IPS DF 6.9 (cell line): ENCODE measurements around the gene MKI67.

Source experiments
- DNase-seq: peaks from one replicate; pipeline ENCODE4 v3.0.0-alpha.2; 2013; ENCODE audit warnings: low read depth, low spot score
- H3K27ac ChIP-seq: one replicate; pipeline ENCODE4 v1.5.1; 2013; ENCODE audit warnings: low read length, control low read depth
- H3K27me3 ChIP-seq: 2 replicates; pipeline ENCODE4 v1.6.1; 2013; ENCODE audit warnings: mild to moderate bottlenecking, low read length; ENCODE audit not compliant: control insufficient read depth, insufficient read depth
- H3K36me3 ChIP-seq: 2 replicates; pipeline ENCODE4 v1.6.1; 2013; ENCODE audit warnings: low read length; ENCODE audit not compliant: control insufficient read depth, insufficient read depth
- H3K4me1 ChIP-seq: 2 replicates; pipeline ENCODE4 v1.6.1; 2013; ENCODE audit warnings: low read length; ENCODE audit not compliant: control insufficient read depth, insufficient read depth
- H3K4me3 ChIP-seq: 2 replicates; pipeline ENCODE4 v1.5.1; 2013; ENCODE audit warnings: mild to moderate bottlenecking, low read length
- H3K9me3 ChIP-seq: 2 replicates; pipeline ENCODE4 v1.6.1; 2013; ENCODE audit warnings: low read length, inconsistent platforms; ENCODE audit not compliant: control insufficient read depth, insufficient read depth
- WGBS: extraction: QIAGEN DNeasy Blood & Tissue Kit; methylation state at CpG from one replicate; pipeline ENCODE4 v1.1.7; 2013; ENCODE audit warnings: mixed read lengths, missing lambda C conversion rate; ENCODE audit not compliant: insufficient read length, insufficient coverage; 5-methylcytosine and 5-hydroxymethylcytosine counted together

Gene MKI67

DNA sequence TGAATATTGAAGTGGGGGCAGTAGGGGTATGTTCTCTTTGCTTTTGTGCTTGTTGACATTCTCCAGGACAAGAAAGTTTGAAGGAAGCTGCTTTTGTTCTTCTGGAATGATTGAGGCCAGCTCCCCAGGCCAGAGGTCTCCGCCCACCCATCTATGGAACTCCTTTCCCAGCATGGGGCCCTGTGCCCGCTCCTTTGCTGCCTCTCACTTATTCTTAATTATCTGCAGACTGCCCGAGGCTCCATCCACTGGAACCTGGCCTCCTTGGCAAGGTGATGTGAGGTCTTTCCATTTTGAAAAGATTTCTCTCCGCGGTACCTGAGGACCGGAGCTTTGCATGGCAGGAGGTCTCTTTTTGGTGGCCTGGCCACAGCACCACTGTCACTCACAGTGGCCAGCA, 39.3 kb upstream of the MKI67 start:
- H3K4me1 ChIP-seq: peaks cover 3% of the 10 kb centered on the region; the same call in 1 of the 2 replicates
- no peaks in the 10 kb centered on the region for H3K36me3 ChIP-seq
- no peak overlapping the region for H3K4me3 ChIP-seq
- no peaks in the 10 kb centered on the region for H3K27me3 ChIP-seq
- no peak overlapping the region for H3K27ac ChIP-seq
- DNase-seq: no peak
- H3K9me3 ChIP-seq: no peaks in the 10 kb centered on the region
- WGBS: no CpG with 5 or more reads among the region's 6 CpGs

DNA sequence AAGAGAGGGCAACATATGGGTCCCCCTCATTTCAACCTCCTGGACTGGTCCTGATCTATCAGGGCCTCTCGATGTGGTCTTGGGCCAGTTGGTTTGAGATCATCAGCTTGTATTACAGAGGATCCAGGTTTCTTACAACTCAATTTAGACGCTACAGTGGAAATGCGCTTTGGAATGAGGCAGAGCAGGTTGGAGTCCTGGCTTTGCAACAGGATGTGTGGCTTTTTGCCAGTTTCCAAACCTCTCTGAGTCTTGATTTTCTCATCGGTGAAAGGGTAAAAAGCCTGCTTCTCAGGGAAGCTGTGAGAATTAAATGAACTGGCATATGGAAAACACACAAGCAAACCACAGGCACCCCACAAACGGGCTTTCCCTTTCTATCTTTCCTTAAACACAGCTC, 37.5 kb upstream of the MKI67 start:
- DNase-seq: no peak
- H3K27me3 ChIP-seq: no peaks in the 10 kb centered on the region
- WGBS: no CpG with 5 or more reads among the region's 5 CpGs
- H3K4me1 ChIP-seq: peaks cover 3% of the 10 kb centered on the region; the same call in 1 of the 2 replicates
- H3K4me3 ChIP-seq: no peak overlapping the region
- no peaks in the 10 kb centered on the region for H3K36me3 ChIP-seq
- H3K27ac ChIP-seq: no peak overlapping the region
- no peaks in the 10 kb centered on the region for H3K9me3 ChIP-seq

DNA sequence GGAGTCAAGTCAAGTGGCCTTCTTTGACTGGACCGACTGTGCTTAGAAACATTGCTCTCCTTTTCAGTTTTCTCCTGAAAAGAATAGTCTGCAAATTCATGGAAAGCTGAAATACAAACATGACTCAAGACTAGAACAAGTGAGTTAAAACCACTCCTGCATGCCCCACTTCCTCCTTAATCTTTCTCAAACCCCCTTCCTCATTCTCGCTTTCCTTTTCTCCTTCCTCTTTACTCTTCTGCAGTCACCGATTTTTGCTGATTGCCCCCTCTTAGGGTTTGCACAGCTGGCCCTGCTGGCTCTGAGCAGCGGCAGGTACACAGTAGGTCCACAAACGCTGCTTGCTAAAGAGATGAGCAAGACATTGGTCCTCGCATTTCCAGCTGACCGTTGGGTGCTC, 34.8 kb upstream of the MKI67 start:
- WGBS: 100% methylated on average over 2 of the region's 7 CpGs
- Histone ChIP-seq H3K9me3 (no peaks in the 10 kb centered on the region), H3K4me1 (peaks cover 3% of the 10 kb centered on the region; the same call in 1 of the 2 replicates), H3K27ac (no peak overlapping the region), H3K27me3 (no peaks in the 10 kb centered on the region), H3K36me3 (no peaks in the 10 kb centered on the region), H3K4me3 (no peak overlapping the region)
- no peak for DNase-seq

DNA sequence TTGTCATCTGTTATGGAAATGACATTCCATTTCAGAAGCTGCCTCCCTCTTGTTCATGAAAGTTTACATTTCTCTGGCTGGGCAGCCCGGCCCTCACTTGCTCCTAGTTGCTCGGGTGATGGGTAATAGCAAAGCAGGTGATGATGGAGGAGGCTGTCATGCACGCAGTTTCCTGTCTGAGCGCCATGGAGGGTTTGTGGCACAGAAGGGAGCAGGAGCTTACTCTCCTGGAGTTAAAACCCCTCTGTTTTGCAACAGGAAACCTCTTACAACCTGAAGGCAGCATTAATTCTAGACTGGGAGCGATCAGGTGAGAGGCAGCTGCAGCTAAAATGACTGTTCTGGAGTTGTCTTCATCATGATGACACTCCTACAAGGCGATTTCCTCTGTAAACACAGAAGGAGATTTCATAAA, 34.1 kb upstream of the MKI67 start:
- no peaks in the 10 kb centered on the region for H3K36me3 ChIP-seq
- no peaks in the 10 kb centered on the region for H3K4me1 ChIP-seq
- WGBS: no CpG with 5 or more reads among the region's 6 CpGs
- no peak overlapping the region for H3K4me3 ChIP-seq
- no peaks in the 10 kb centered on the region for H3K27me3 ChIP-seq
- DNase-seq: no peak
- no peaks in the 10 kb centered on the region for H3K9me3 ChIP-seq
- no peak overlapping the region for H3K27ac ChIP-seq

DNA sequence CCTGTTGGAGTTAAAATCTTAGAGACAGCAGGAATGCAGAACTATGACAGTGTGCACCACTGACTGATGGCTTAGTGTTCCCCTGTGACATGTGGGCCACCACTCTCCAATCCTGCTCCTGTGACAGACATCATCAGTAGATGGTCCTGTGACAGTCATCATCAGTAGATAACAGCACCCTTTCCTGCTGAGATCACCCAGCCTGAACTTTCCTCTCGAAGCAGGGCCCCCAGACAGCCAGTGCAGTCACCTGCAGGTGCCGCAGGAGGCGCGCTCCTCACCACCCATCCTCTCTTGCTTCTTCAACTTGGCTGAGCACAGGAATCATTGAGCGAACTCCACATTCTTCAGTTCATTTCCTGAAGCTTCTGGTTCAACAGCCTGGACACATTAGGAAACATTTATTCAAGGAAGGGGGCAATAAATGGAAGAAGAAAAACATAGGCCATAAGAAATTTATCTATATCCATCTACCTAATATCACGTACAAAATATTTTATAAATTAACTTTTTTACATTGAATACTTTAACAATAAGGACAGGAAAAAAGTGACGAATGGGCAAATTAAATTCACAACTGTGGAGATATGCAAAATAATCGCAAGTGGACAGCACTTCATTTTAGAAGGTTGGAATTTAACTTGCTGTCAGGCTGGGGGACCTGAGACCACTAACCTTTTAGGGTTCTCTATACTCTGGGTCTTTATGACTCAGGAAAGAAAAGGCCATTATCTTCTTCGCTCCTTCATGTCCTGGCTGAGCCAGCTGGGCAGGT, 32.0 kb upstream of the MKI67 start:
- WGBS: 100% methylated on average over 1 of the region's 9 CpGs
- H3K4me3 ChIP-seq: no peak overlapping the region
- no peaks in the 10 kb centered on the region for H3K36me3 ChIP-seq
- H3K9me3 ChIP-seq: no peaks in the 10 kb centered on the region
- DNase-seq: no peak
- no peaks in the 10 kb centered on the region for H3K27me3 ChIP-seq
- no peak overlapping the region for H3K27ac ChIP-seq
- no peaks in the 10 kb centered on the region for H3K4me1 ChIP-seq

DNA sequence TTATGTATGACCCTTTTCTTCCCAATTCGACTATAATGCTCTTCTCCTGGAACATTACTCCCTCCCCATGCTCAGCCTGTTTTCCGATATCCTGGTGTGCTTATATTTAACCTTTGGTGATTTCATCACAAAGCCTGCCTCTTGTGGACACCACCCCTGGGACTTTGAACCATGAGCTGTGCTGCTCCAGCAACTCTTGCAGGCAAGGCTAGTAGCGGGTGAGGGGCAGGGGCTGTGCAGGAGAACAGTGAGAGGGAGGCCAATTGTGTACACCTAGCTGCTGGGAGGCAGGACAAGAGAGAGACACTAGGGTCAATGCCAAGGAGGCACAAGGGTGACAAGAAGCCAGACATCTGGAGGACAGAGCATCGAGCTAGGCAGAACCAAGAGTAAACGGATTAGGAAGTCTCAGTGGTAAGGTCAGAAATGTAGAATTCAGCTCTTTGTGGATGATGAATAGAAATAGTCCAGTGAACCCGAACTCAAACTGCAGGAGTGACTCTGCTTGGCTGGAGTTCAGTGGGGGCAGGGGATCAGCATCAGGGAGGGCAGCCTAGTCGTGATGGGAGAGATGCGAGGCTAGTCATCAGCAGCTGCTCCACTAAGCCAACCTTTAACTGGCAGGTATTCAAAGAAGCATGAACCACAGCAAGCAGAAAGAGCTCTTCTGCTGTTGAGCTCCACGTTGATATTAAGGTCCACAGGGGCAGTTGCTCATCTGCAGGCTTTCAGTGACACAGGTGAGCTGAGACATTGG, 31.0 kb upstream of the MKI67 start:
- Histone ChIP-seq H3K27me3 (no peaks in the 10 kb centered on the region), H3K9me3 (no peaks in the 10 kb centered on the region), H3K4me1 (no peaks in the 10 kb centered on the region), H3K4me3 (no peak overlapping the region), H3K36me3 (no peaks in the 10 kb centered on the region), H3K27ac (no peak overlapping the region)
- DNase-seq: no peak
- no CpG with 5 or more reads among the region's 9 CpGs for WGBS

DNA sequence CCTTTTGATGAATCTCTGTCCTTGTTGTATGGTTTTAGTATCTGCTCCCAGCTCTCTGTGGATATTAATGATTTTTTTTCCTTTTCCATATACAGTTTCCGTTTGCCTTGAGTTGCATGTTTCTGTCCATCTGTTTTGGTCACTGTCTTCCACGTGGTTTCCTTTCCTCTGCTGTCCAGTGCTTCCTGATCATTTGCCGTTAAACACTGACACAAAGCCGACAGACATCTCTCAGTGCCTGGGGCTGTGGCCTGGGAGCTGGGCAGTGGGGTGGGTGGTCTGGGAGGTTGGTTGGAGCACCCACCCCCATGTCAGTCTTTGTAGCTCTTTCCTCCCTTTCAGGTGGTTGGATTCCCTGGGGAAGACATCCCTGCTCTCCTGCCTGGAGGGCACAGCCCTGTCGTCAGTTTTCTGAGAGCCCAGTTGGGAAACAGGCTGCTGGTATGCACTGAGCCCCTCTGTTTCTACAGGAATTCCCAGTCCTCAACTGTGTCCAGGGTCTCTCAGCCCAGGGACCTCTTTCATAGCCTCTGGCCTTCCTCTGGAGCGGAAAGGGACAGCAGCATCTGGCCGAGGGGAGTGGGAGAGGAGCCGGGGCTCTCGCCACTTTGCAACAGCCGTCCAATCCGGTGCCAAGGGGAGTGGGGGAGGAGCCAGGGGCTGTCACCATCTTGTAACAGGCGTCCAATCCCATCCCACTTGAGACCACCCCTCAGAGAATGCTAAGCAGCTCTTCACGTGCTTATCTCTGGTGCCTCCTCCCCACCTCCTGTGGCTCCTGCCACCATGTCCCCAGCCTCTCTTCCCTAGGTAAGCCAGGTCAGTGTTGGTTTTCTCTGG, 26.7 kb upstream of the MKI67 start:
- WGBS: no CpG with 5 or more reads among the region's 13 CpGs
- no peak overlapping the region for H3K4me3 ChIP-seq
- no peaks in the 10 kb centered on the region for H3K9me3 ChIP-seq
- DNase-seq: no peak
- H3K4me1 ChIP-seq: no peaks in the 10 kb centered on the region
- H3K27me3 ChIP-seq: no peaks in the 10 kb centered on the region
- no peaks in the 10 kb centered on the region for H3K36me3 ChIP-seq
- H3K27ac ChIP-seq: no peak overlapping the region

DNA sequence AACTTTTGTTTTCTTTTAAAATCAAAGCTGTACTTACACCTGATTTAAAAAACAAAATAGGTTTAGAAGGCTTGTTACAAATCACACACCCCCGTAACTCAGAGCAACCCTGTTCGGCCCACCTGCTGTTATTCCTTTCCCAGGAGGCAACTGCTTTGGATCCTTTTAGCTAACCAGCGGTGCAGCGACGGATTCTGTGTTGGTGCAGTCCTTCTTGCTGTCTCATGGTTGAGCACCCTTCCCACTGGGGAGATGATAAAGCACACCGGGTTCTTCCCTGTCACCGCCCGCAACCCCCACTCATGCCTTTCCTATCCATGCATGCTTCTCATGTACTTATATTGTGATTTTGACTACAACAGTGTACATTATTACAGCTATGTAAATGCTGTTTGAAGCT, 24.8 kb upstream of the MKI67 start:
- H3K4me3 ChIP-seq: no peak overlapping the region
- no peaks in the 10 kb centered on the region for H3K27me3 ChIP-seq
- H3K27ac ChIP-seq: no peak overlapping the region
- no peaks in the 10 kb centered on the region for H3K9me3 ChIP-seq
- DNase-seq: no peak
- H3K36me3 ChIP-seq: no peaks in the 10 kb centered on the region
- H3K4me1 ChIP-seq: no peaks in the 10 kb centered on the region
- no CpG with 5 or more reads among the region's 8 CpGs for WGBS

DNA sequence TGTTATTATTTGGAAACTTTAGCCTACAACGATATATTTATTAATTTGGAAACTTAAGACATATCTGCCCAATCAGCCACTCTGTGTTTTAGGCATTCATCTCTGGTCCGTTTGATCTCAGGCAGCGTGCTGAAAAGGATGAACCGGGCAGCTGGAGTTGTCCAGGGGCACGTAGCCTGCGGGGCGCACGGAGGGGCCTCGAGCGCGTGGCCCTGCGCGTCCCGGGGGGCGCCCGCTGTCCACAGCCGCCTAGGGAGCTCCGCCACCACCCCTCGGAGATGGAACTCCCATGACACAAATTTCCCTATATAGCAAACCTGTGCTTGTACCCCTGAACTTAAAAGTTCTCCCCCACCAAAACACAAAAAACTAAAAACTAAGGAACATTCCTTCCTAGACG, 24.3 kb upstream of the MKI67 start:
- peak overlapping the region; percentile 45; the same call in 1 of the 2 replicates for H3K4me3 ChIP-seq
- H3K4me1 ChIP-seq: no peaks in the 10 kb centered on the region
- no peak for DNase-seq
- WGBS: no CpG with 5 or more reads among the region's 20 CpGs
- H3K9me3 ChIP-seq: no peaks in the 10 kb centered on the region
- H3K27ac ChIP-seq: no peak overlapping the region
- no peaks in the 10 kb centered on the region for H3K27me3 ChIP-seq
- no peaks in the 10 kb centered on the region for H3K36me3 ChIP-seq

DNA sequence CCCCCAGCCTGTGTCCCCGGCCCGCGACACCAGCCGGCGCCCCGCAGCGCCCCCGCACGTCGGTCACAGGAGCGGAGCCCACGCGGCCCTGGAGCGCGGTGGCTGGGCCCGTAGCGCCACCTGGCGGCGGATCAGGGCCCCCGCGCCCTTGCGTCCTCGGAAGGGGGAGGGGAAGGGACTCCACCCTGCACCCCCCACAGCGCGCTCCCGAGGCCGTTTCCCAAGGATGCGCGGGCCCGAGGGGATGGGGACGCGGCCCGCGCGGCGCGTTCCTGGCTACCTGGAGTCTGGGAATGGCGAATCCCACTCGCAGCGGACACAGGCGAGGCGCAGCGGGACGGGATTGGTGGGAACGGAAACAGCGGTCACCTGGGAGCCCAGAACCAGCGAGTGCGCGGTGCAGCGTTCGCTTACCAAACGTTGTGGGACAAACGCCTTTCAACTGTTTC, 23.8 kb upstream of the MKI67 start:
- no peak overlapping the region for H3K27ac ChIP-seq
- H3K36me3 ChIP-seq: no peaks in the 10 kb centered on the region
- no peaks in the 10 kb centered on the region for H3K27me3 ChIP-seq
- H3K4me1 ChIP-seq: no peaks in the 10 kb centered on the region
- DNase-seq: no peak
- peak overlapping the region; percentile 45; the same call in 1 of the 2 replicates for H3K4me3 ChIP-seq
- H3K9me3 ChIP-seq: no peaks in the 10 kb centered on the region
- WGBS: no CpG with 5 or more reads among the region's 53 CpGs
